Measurements from ENCODE around the gene NEAT1. TPM values are rescaled to one million over a fixed set of nuclear protein-coding genes. Genes with fewer than 3 reads are reported as not detected.

Gene NEAT1
- total and polyA plus RNA-seq, 2 of the 8 experiments (the other 6 are each of a cell fraction or from before 2014, with no cell fraction given) = 2.4 to 10.7 TPM

DNA sequence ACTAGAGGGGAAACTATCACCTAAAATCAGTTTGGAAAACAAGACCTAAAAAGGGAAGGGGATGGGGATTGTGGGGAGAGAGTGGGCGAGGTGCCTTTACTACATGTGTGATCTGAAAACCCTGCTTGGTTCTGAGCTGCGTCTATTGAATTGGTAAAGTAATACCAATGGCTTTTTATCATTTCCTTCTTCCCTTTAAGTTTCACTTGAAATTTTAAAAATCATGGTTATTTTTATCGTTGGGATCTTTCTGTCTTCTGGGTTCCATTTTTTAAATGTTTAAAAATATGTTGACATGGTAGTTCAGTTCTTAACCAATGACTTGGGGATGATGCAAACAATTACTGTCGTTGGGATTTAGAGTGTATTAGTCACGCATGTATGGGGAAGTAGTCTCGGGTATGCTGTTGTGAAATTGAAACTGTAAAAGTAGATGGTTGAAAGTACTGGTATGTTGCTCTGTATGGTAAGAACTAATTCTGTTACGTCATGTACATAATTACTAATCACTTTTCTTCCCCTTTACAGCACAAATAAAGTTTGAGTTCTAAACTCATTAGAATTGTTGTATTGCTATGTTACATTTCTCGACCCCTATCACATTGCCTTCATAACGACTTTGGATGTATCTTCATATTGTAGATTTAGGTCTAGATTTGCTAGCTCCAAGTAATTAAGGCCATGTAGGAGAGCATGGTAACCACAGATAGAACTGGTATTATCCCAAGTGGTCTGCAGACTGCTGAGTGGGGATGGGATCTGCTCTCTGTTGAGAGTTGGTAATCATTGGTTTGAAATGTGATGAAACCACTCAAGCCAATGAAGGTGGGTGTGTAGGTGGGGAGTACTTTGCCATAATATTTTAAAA is 3.6 kb downstream of the NEAT1 start (continued):
- TF ChIP-seq, protein P1, sequence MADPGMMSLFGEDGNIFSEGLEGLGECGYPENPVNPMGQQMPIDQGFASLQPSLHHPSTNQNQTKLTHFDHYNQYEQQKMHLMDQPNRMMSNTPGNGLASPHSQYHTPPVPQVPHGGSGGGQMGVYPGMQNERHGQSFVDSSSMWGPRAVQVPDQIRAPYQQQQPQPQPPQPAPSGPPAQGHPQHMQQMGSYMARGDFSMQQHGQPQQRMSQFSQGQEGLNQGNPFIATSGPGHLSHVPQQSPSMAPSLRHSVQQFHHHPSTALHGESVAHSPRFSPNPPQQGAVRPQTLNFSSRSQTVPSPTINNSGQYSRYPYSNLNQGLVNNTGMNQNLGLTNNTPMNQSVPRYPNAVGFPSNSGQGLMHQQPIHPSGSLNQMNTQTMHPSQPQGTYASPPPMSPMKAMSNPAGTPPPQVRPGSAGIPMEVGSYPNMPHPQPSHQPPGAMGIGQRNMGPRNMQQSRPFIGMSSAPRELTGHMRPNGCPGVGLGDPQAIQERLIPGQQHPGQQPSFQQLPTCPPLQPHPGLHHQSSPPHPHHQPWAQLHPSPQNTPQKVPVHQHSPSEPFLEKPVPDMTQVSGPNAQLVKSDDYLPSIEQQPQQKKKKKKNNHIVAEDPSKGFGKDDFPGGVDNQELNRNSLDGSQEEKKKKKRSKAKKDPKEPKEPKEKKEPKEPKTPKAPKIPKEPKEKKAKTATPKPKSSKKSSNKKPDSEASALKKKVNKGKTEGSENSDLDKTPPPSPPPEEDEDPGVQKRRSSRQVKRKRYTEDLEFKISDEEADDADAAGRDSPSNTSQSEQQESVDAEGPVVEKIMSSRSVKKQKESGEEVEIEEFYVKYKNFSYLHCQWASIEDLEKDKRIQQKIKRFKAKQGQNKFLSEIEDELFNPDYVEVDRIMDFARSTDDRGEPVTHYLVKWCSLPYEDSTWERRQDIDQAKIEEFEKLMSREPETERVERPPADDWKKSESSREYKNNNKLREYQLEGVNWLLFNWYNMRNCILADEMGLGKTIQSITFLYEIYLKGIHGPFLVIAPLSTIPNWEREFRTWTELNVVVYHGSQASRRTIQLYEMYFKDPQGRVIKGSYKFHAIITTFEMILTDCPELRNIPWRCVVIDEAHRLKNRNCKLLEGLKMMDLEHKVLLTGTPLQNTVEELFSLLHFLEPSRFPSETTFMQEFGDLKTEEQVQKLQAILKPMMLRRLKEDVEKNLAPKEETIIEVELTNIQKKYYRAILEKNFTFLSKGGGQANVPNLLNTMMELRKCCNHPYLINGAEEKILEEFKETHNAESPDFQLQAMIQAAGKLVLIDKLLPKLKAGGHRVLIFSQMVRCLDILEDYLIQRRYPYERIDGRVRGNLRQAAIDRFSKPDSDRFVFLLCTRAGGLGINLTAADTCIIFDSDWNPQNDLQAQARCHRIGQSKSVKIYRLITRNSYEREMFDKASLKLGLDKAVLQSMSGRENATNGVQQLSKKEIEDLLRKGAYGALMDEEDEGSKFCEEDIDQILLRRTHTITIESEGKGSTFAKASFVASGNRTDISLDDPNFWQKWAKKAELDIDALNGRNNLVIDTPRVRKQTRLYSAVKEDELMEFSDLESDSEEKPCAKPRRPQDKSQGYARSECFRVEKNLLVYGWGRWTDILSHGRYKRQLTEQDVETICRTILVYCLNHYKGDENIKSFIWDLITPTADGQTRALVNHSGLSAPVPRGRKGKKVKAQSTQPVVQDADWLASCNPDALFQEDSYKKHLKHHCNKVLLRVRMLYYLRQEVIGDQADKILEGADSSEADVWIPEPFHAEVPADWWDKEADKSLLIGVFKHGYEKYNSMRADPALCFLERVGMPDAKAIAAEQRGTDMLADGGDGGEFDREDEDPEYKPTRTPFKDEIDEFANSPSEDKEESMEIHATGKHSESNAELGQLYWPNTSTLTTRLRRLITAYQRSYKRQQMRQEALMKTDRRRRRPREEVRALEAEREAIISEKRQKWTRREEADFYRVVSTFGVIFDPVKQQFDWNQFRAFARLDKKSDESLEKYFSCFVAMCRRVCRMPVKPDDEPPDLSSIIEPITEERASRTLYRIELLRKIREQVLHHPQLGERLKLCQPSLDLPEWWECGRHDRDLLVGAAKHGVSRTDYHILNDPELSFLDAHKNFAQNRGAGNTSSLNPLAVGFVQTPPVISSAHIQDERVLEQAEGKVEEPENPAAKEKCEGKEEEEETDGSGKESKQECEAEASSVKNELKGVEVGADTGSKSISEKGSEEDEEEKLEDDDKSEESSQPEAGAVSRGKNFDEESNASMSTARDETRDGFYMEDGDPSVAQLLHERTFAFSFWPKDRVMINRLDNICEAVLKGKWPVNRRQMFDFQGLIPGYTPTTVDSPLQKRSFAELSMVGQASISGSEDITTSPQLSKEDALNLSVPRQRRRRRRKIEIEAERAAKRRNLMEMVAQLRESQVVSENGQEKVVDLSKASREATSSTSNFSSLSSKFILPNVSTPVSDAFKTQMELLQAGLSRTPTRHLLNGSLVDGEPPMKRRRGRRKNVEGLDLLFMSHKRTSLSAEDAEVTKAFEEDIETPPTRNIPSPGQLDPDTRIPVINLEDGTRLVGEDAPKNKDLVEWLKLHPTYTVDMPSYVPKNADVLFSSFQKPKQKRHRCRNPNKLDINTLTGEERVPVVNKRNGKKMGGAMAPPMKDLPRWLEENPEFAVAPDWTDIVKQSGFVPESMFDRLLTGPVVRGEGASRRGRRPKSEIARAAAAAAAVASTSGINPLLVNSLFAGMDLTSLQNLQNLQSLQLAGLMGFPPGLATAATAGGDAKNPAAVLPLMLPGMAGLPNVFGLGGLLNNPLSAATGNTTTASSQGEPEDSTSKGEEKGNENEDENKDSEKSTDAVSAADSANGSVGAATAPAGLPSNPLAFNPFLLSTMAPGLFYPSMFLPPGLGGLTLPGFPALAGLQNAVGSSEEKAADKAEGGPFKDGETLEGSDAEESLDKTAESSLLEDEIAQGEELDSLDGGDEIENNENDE (IDR thresholded peaks at IDR 0.05; ENCODE audit: insufficient replicate concordance, low read length) = no peak
- TF ChIP-seq SP4 (IDR thresholded peaks at IDR 0.05; ENCODE audit: low read length) = no peak
- no peak for TF ChIP-seq JUN (IDR thresholded peaks at IDR 0.05; ENCODE audit: low read depth, low read length)

All from H1 (cell line).